SK-N-MC (cell line): ENCODE data around the gene ICE2.

Source experiments
- EZH2 ChIP-seq: fragments of 200-600 bp; sonication (generic); IDR thresholded peaks from one replicate; pipeline ENCODE4 v1.6.1; 2017; ENCODE audit warnings: antibody characterized with exemption
- FOXP2 ChIP-seq: optimal IDR thresholded peaks from 2 replicates; pipeline ENCODE3; 2011; ENCODE audit warnings: mild to moderate bottlenecking, moderate library complexity; ENCODE audit not compliant: insufficient read depth; ENCODE audit errors: extremely low read length, control extremely low read depth
- POLR2AphosphoS5 ChIP-seq: IDR thresholded peaks from 2 replicates; pipeline ENCODE4 v1.6.1; 2012; ENCODE audit warnings: mild to moderate bottlenecking, low read depth, low read length, borderline replicate concordance

DNA sequence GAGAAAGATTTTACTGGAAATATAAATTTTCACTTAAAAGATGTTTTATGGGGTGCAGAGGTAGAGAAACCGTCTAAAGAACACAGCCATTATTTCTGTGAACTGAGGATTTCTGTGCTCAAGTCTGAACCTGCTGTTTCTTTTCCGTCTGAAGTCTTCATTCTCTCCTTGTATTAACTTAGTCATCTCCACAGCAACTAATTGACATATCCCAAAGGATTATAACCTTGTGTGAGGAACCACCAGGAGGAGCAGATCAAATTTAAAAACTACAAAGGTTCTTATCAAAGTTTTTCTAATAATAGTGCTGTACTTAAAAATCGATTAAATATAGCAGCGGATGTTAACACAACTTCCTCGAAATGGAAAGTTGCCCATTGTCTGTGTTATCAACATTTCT, 31.1 kb upstream of the ICE2 start:
- TF ChIP-seq EZH2 (no peak), POLR2AphosphoS5 (no peak), FOXP2 (no peak)
